Rectal smooth muscle tissue (tissue), 1 donor: Measurements from ENCODE around the gene ELP2.
"Not testable (repeated sequence)": the region's sequence is repeated elsewhere in the genome, so short reads cannot be mapped to it uniquely, and the experiment has no call there.

Experiments used
- H3K27ac ChIP-seq: one replicate; pipeline ENCODE4 v1.7.0; 2013; ENCODE audit warnings: low read depth, low read length, inconsistent platforms
- H3K27me3 ChIP-seq: one replicate; pipeline ENCODE4 v1.7.0; 2013; ENCODE audit warnings: low read length; ENCODE audit not compliant: control insufficient read depth, insufficient read depth
- H3K36me3 ChIP-seq: one replicate; pipeline ENCODE4 v1.7.0; 2013; ENCODE audit warnings: low read length; ENCODE audit not compliant: control insufficient read depth, insufficient read depth
- H3K4me1 ChIP-seq: one replicate; pipeline ENCODE4 v1.7.0; 2013; ENCODE audit warnings: low read length; ENCODE audit not compliant: control insufficient read depth, insufficient read depth
- H3K4me3 ChIP-seq: one replicate; pipeline ENCODE4 v1.7.0; 2013; ENCODE audit warnings: low read length
- H3K9ac ChIP-seq: one replicate; pipeline ENCODE4 v1.7.0; 2013; ENCODE audit warnings: low read length

The ELP2 gene

DNA sequence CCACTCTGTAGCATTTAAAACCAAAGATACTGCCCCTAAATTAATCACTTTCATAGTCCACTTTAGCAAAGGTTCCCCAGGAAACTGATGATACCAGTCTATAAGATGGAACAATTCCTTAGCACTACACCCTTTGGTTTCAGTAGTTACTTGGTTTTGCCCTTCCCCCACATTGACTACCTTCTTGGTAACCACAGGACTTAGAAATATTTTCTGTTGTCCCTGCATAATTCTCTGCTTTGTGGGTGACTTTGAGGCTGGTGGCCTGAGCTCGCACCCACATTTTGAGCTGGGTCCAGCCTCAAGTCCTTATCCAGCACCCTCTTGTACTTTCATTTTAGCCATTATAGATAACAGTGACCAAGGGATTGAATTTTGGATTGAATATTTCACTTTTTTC lies 23.1 kb downstream of the ELP2 start:
- no peaks in the 10 kb centered on the region for H3K27me3 ChIP-seq
- H3K9ac ChIP-seq, result no peak overlapping the region
- no peak overlapping the region for H3K4me3 ChIP-seq
- H3K4me1 ChIP-seq, result no peaks in the 10 kb centered on the region
- peaks cover 19% of the 10 kb centered on the region for H3K36me3 ChIP-seq
- no peak overlapping the region for H3K27ac ChIP-seq

DNA sequence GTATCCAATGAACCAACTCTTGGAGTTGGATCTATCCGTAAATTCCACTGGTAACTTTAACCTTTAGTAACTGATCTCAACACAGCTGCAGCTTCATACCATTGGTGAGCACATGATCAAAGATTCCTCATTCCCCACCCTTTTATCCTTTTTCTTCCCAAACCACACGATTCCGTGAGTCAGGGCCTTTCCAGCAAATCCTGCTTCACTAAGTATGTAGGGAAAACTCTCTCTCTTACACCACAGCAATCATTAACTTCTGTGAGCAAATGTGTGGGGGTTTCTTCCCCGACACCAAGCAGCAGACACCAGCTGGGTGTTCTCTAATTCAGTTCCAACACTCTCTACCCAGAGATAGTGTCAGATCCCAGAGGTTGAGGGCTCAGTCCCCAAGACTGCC lies 23.5 kb downstream of the ELP2 start:
- Histone ChIP-seq H3K36me3 (peaks cover 19% of the 10 kb centered on the region), H3K9ac (no peak overlapping the region), H3K27ac (no peak overlapping the region)

DNA sequence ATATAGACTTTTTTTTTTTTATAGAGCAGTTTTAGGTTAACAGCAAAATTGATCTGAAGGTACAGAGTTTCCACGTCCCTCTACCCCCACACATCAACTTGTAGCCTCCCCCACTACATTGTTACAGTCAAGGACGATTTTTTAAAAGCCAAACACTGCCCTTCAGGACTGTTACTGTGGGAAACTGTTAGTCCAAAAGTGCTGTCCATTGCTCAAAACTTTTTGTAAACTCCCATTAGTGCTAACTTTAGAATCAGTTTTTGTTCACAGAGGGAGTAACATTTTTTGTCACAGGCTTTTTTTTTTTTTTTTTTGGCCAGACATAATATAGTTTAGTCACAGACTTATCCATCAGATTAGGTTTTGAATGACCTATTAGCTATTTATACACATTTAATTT lies 24.1 kb downstream of the ELP2 start:
- H3K4me3 ChIP-seq, result no peak overlapping the region
- H3K36me3 ChIP-seq, result peaks cover 19% of the 10 kb centered on the region
- no peak overlapping the region for H3K27ac ChIP-seq
- no peaks in the 10 kb centered on the region for H3K4me1 ChIP-seq
- H3K9ac ChIP-seq, result no peak overlapping the region
- no peaks in the 10 kb centered on the region for H3K27me3 ChIP-seq

More for the DNA sequence above, 23.5 kb downstream of the ELP2 start:
- H3K4me1 ChIP-seq, result no peaks in the 10 kb centered on the region
- H3K4me3 ChIP-seq, result no peak overlapping the region
- no peaks in the 10 kb centered on the region for H3K27me3 ChIP-seq

- H3K9ac ChIP-seq, result no peak overlapping the region
- no peak overlapping the region for H3K4me3 ChIP-seq
- H3K27me3 ChIP-seq, result no peaks in the 10 kb centered on the region
- H3K27ac ChIP-seq, result no peak overlapping the region
- no peaks in the 10 kb centered on the region for H3K4me1 ChIP-seq
- peaks cover 18% of the 10 kb centered on the region for H3K36me3 ChIP-seq
These were observed 26.4 kb downstream of the ELP2 start for GRCh38 chr18:36155851-36156757.

GRCh38 chr18:36157441-36157840 lies 27.7 kb downstream of the ELP2 start:
- H3K4me3 ChIP-seq, result no peak overlapping the region
- H3K27ac ChIP-seq, result no peak overlapping the region
- no peak overlapping the region for H3K9ac ChIP-seq
- H3K4me1 ChIP-seq, result no peaks in the 10 kb centered on the region
- no peaks in the 10 kb centered on the region for H3K27me3 ChIP-seq
- peaks cover 18% of the 10 kb centered on the region for H3K36me3 ChIP-seq

GRCh38 chr18:36158266-36158867 lies 28.7 kb downstream of the ELP2 start:
- Histone ChIP-seq H3K4me3 (no peak overlapping the region), H3K9ac (no peak overlapping the region), H3K36me3 (peaks cover 12% of the 10 kb centered on the region), H3K27ac (no peak overlapping the region), H3K27me3 (no peaks in the 10 kb centered on the region), H3K4me1 (no peaks in the 10 kb centered on the region)

DNA sequence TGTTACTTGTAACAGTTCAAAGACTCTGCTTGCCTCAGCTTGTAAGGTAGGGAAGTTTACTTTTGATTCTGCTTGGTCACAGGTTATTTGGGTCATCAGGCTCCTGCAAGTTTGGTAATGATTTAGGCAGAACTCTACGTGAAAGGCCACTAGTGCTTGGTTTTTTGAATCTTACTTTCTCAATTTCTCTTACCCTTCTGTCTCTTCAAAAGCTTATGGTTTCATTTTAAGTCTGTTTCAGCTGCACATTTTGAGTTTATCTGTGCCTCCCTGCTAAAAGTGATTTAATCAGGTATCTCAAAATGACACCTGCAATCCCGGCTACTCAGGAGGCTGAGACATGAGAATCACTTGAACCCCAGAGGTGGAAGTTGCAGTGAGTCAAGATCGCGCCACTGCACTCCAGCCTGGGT lies 31.3 kb downstream of the ELP2 start:
- no peak overlapping the region for H3K4me3 ChIP-seq
- H3K27me3 ChIP-seq, result no peaks in the 10 kb centered on the region
- no peak overlapping the region for H3K9ac ChIP-seq
- H3K36me3 ChIP-seq, result peaks cover 8% of the 10 kb centered on the region
- H3K4me1 ChIP-seq, result no peaks in the 10 kb centered on the region
- H3K27ac ChIP-seq, result no peak overlapping the region

GRCh38 chr18:36162981-36163380 lies 33.3 kb downstream of the ELP2 start:
- no peaks in the 10 kb centered on the region for H3K4me1 ChIP-seq
- peaks cover 7% of the 10 kb centered on the region for H3K36me3 ChIP-seq
- H3K27ac ChIP-seq, result no peak overlapping the region
- no peak overlapping the region for H3K4me3 ChIP-seq
- H3K27me3 ChIP-seq, result no peaks in the 10 kb centered on the region
- H3K9ac ChIP-seq, result no peak overlapping the region

DNA sequence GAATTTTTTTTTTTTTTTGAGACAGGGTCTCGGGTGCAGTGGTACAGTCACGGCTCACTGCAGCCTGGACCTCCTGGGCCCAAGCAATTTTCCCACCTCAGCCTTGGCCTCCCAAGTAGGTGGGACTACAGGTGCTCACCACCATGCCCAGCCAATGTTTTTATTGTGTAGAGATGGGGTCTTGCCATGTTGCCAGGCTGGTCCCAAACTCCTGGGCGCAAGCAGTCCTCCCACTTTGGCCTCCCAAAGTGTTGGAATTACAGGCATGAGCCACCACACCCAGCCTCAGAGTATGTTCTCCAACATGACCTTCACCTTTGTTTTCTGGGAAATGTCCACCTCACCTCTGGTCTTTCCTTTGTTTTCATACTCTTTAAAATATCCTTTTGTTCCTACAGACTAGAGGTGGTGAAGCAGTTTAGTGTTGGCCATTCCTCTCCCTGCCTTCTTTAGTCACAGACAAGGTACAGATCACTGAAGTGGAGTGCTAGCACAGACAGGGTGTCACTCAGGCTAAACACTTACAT lies 38.1 kb downstream of the ELP2 start:
- Histone ChIP-seq H3K27ac (no peak overlapping the region), H3K27me3 (no peaks in the 10 kb centered on the region), H3K4me1 (no peaks in the 10 kb centered on the region), H3K36me3 (peaks cover 6% of the 10 kb centered on the region), H3K9ac (no peak overlapping the region), H3K4me3 (no peak overlapping the region)

- H3K27me3 ChIP-seq, H3K9ac ChIP-seq, H3K4me1 ChIP-seq, H3K4me3 ChIP-seq, H3K27ac ChIP-seq, H3K36me3 ChIP-seq: not testable (repeated sequence)
These were observed 38.6 kb downstream of the ELP2 start for GRCh38 chr18:36168296-36168695.

GRCh38 chr18:36169938-36170337 lies 40.2 kb downstream of the ELP2 start:
- Histone ChIP-seq H3K27ac (no peak overlapping the region), H3K9ac (no peak overlapping the region), H3K27me3 (no peaks in the 10 kb centered on the region), H3K4me1 (no peaks in the 10 kb centered on the region), H3K36me3 (peaks cover 8% of the 10 kb centered on the region), H3K4me3 (no peak overlapping the region)

- H3K27me3 ChIP-seq, result no peaks in the 10 kb centered on the region
- H3K36me3 ChIP-seq, result peaks cover 10% of the 10 kb centered on the region
- H3K4me3 ChIP-seq, result no peak overlapping the region
- no peak overlapping the region for H3K9ac ChIP-seq
- no peaks in the 10 kb centered on the region for H3K4me1 ChIP-seq
- H3K27ac ChIP-seq, result no peak overlapping the region
These were observed 45.8 kb downstream of the ELP2 start for GRCh38 chr18:36175481-36175880.
